Measurements from ENCODE around the gene TJP3.

The TJP3 gene

DNA sequence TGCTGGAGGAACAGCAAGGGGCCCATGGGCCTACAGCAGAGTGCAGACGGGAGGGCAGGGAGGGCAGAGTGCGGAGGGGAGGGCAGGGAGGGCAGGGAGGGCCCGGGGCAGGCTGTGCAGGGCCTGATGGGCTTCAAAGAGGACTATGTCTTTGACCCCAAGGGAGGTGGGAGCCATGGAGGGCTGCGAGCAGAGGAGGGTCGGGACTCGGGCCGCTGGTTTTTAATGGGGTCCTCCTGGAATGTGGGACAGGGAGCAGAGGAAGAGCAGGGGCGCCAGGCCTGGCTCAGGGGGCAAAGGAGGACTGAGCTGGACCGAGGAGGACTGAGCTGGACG is 11.6 kb upstream of the TJP3 start:
- no peak overlapping the region for H3K4me3 ChIP-seq (ENCODE audit: low read length)
- no peak overlapping the region for H3K9ac ChIP-seq (ENCODE audit: low read depth, low read length)
- no peaks in the 10 kb centered on the region for H3K27me3 ChIP-seq (ENCODE audit: insufficient read depth, low read length)
- no peaks in the 10 kb centered on the region for H3K36me3 ChIP-seq (ENCODE audit: insufficient read depth, low read depth, low read length)
- H3K27ac ChIP-seq (ENCODE audit: low read length), result no peak overlapping the region
- no peaks in the 10 kb centered on the region for H3K9me3 ChIP-seq (ENCODE audit: insufficient read depth, low read depth, low read length)
- no peaks in the 10 kb centered on the region for H3K4me1 ChIP-seq (ENCODE audit: insufficient read depth, low read length)

DNA sequence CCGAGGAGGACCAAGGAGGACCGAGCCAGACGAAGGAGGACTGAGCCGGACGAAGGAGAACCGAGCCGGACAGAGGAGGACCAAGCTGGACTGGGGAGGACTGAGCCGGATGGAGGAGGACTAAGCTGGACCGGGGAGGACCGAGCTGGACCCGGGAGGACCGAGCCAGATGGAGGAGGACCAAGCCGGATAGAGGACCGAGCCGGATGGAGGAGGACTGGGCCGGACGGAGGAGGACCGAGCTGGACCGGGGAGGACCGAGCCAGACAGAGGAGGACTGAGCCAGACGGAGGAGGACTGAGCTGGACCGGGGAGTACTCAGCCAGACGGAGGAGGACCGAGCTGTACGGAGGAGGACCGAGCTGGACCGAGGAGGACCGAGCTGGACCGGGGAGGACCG is 11.1 kb upstream of the TJP3 start:
- Histone ChIP-seq H3K4me3 (ENCODE audit: low read length) (no peak overlapping the region), H3K27ac (ENCODE audit: low read length) (no peak overlapping the region), H3K36me3 (ENCODE audit: insufficient read depth, low read depth, low read length) (no peaks in the 10 kb centered on the region), H3K9me3 (ENCODE audit: insufficient read depth, low read depth, low read length) (no peaks in the 10 kb centered on the region), H3K4me1 (ENCODE audit: insufficient read depth, low read length) (no peaks in the 10 kb centered on the region), H3K27me3 (ENCODE audit: insufficient read depth, low read length) (no peaks in the 10 kb centered on the region), H3K9ac (ENCODE audit: low read depth, low read length) (no peak overlapping the region)

DNA sequence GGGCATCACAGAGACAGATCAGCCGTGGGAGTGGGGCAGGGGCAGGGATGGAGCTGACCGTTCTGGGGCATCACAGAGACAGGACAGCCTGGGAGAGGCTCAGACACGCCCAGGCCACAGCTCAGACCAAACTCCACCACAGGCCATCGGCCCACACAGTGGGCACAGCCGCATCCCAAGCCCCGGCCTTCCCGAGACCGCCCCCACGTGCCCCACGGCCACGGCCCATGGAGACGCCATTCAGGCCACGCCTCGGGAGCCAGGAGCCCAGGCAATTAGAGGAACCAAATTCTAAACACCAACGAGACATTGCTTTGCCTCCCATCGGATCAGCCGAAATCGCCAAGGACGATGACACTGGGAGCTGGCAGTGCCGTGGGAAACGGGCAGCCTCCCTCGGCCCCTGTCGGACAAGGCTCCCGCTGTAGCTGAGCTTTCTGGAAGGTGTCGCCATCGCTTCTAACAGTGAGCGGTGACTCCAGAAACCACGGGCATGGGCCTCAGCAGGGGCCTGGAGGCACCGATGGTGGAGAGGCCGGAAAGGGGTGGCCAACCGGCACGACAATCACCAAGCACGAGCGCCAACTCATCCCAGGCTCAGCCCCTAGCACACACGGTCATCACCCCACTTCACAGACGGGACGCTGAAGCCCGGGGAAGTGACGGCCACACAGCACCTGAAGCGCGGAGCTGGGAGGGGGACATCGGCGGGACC is 10.4 kb upstream of the TJP3 start:
- no peaks in the 10 kb centered on the region for H3K9me3 ChIP-seq (ENCODE audit: insufficient read depth, low read depth, low read length)
- H3K9ac ChIP-seq (ENCODE audit: low read depth, low read length), result no peak overlapping the region
- H3K27me3 ChIP-seq (ENCODE audit: insufficient read depth, low read length), result no peaks in the 10 kb centered on the region
- H3K27ac ChIP-seq (ENCODE audit: low read length), result no peak overlapping the region
- H3K4me1 ChIP-seq (ENCODE audit: insufficient read depth, low read length), result no peaks in the 10 kb centered on the region
- H3K4me3 ChIP-seq (ENCODE audit: low read length), result no peak overlapping the region
- no peaks in the 10 kb centered on the region for H3K36me3 ChIP-seq (ENCODE audit: insufficient read depth, low read depth, low read length)

DNA sequence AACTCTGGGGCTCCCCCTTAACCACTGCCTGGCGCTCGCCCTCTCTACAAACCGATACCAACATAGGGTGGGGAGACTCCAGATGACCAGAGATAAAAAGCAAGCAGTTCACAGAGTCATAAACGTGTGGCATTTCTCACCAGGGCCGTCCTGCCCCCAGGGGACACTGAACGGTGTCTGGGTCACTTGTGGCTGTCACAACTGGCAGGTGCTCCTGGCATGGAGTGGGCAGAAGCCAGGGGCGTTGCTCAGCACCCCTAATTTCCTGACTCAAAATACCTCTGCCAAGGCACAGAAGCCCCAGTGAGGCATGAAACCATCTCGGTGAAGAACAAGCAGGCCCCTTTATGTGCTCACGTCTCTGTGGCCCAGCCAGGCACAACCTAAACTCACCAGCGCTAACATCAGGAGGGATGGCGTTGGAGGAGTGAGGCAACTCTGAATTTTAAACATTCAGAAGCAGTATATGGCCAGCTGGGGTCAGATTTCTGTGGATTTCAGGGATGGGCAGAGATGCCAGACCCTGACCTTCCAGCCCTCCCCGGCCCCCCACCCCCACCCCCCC is 9.7 kb upstream of the TJP3 start:
- no peak overlapping the region for H3K4me3 ChIP-seq (ENCODE audit: low read length)
- no peak overlapping the region for H3K27ac ChIP-seq (ENCODE audit: low read length)

DNA sequence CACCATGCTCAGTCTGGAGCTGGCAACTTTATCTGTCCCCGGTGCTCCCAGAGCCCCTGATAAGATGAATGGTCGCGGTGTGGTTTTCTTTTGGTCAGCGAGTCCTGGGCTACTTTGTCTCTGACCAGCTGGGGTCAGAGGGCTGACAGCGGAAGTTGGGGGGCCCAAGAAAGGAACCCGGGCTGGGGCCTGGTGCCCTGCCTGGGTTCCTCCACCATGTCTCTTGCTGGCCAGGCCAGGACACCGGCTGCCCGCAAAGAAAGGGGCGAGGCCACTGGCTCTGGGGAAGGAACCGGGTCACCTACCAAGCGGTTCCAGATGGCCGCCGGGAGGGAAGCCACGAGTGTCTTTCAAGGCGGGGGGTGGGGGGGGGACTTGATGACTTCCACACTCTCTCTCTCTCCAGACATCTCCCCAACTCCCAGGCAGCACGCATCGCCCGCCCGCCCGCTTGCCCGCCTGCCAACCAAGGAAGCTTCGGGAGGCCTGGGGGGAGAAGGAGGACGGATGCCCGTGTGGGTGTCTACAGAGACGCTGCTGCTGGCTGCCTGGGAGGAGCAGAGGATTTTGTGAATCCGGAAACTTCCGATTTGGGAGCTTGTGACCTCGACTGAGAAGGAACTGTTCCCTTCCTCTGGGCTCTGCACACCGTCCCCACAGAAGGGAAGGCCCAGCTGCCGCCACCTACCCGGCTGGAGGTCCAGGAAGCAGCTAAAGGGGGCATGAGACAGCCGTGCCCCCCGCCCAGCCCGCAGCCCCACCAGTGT is 9.0 kb upstream of the TJP3 start:
- H3K4me1 ChIP-seq (ENCODE audit: insufficient read depth, low read length), result no peaks in the 10 kb centered on the region
- no peaks in the 10 kb centered on the region for H3K9me3 ChIP-seq (ENCODE audit: insufficient read depth, low read depth, low read length)
- H3K4me3 ChIP-seq (ENCODE audit: low read length), result peak overlapping the region; percentile 73
- no peaks in the 10 kb centered on the region for H3K36me3 ChIP-seq (ENCODE audit: insufficient read depth, low read depth, low read length)
- H3K9ac ChIP-seq (ENCODE audit: low read depth, low read length), result peak overlapping the region; percentile 72; the same call in 1 of the 2 replicates
- H3K27me3 ChIP-seq (ENCODE audit: insufficient read depth, low read length), result no peaks in the 10 kb centered on the region
- no peak overlapping the region for H3K27ac ChIP-seq (ENCODE audit: low read length)

More for the DNA sequence above, 9.7 kb upstream of the TJP3 start:
- Histone ChIP-seq H3K36me3 (ENCODE audit: insufficient read depth, low read depth, low read length) (no peaks in the 10 kb centered on the region), H3K27me3 (ENCODE audit: insufficient read depth, low read length) (no peaks in the 10 kb centered on the region), H3K9ac (ENCODE audit: low read depth, low read length) (no peak overlapping the region), H3K4me1 (ENCODE audit: insufficient read depth, low read length) (no peaks in the 10 kb centered on the region), H3K9me3 (ENCODE audit: insufficient read depth, low read depth, low read length) (no peaks in the 10 kb centered on the region)

DNA sequence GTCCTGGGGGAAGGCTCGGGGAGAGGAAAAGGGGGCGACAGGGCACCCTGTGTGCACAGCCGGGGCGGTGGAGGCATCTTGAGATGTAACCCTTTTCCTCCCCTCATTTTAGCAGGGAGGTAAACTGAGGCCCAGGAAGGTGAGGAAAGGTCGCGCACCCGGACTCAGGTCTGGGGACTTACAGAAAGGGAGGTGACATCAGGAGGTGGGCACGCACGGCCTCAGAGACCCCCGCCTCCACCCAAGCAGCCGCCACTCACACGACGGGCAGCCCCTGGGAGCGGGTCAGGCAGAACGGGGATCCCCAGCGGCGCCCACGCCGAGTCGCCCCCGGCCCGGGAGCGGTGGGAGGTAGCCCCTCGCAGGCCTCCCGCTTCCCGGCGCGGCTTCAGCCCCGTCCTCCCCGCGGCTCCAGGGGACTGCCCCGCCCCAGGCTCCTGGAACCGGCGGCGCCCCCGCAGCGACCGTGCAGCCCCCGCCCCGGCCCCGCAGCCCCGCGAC is 8.4 kb upstream of the TJP3 start:
- Histone ChIP-seq H3K4me3 (ENCODE audit: low read length) (peak overlapping the region; percentile 73), H3K27ac (ENCODE audit: low read length) (no peak overlapping the region)

DNA sequence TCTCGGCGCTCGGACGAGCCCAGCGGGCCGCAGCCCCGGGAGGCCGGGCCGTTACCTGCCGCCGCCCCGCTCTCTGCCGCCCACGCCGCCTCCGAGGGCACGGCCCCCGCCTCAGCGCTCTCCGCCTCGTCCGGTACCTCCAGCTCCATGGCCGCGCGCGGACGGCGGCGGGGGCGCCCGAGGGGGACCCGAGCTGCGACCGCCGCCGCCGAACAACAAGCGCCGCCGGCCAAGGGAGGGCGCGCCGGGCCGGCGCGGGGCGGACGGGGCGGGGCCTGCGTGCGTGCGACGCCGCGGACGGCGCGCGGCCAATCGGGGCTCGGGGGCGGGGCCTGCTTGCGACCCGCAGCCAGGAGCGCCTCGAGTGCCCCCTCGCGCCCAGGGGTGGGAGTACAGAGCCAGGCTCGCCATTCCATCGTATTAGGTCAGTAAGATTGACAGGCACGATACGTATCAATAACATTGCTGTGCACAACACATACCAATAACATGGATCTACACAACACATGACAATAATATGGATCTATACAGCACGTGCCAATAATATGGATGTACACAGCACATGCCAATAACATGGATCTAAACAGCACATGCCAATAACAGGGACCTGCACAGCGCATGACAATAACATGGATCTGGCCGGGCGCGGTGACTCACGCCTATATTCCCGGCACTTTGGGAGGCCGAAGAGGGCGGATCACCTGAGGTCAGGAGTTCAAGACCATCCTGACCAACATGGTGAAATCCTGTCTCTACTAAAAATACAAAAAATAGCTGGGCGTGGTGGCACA is 7.7 kb upstream of the TJP3 start, which contains the start of gene PIP5K1C:
Gene PIP5K1C (minus strand): TSS at position 227 of the 791 bp plus-strand sequence. CDS start 78 bp downstream, at position 149.
- peak within 1 kb of the TSS; percentile 73 for H3K4me3 ChIP-seq (ENCODE audit: low read length)
- peak within 1 kb of the TSS; percentile 72; the same call in 1 of the 2 replicates for H3K9ac ChIP-seq (ENCODE audit: low read depth, low read length)
- H3K27me3 ChIP-seq (ENCODE audit: insufficient read depth, low read length), result no peaks in the 10 kb centered on the region
- H3K4me1 ChIP-seq (ENCODE audit: insufficient read depth, low read length), result no peaks in the 10 kb centered on the region
- H3K36me3 ChIP-seq (ENCODE audit: insufficient read depth, low read depth, low read length), result no peaks in the 10 kb centered on the region
- no peaks in the 10 kb centered on the region for H3K9me3 ChIP-seq (ENCODE audit: insufficient read depth, low read depth, low read length)
- H3K27ac ChIP-seq (ENCODE audit: low read length), result no peak within 1 kb of the TSS

More for the DNA sequence above, 8.4 kb upstream of the TJP3 start:
- Histone ChIP-seq H3K27me3 (ENCODE audit: insufficient read depth, low read length) (no peaks in the 10 kb centered on the region), H3K36me3 (ENCODE audit: insufficient read depth, low read depth, low read length) (no peaks in the 10 kb centered on the region), H3K9me3 (ENCODE audit: insufficient read depth, low read depth, low read length) (no peaks in the 10 kb centered on the region), H3K4me1 (ENCODE audit: insufficient read depth, low read length) (no peaks in the 10 kb centered on the region), H3K9ac (ENCODE audit: low read depth, low read length) (peak overlapping the region; percentile 72; the same call in 1 of the 2 replicates)

DNA sequence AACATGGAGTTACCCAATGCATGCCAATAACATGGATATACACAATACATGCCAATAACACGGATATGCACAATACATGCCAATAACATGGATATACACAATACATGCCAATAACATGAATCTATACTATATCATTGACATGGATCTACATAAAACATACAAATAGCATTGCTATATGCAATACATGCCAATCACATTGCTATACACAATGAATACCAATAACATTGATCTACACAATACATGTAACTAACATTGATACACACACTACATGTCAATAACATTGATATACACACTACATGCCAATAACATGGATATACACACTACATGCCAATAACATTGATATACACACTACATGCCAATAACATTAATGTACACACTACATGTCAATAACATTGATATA is 7.0 kb upstream of the TJP3 start:
- no peak overlapping the region for H3K4me3 ChIP-seq (ENCODE audit: low read length)
- H3K36me3 ChIP-seq (ENCODE audit: insufficient read depth, low read depth, low read length), result no peaks in the 10 kb centered on the region
- H3K27ac ChIP-seq (ENCODE audit: low read length), result no peak overlapping the region
- H3K4me1 ChIP-seq (ENCODE audit: insufficient read depth, low read length), result no peaks in the 10 kb centered on the region
- no peaks in the 10 kb centered on the region for H3K27me3 ChIP-seq (ENCODE audit: insufficient read depth, low read length)
- no peaks in the 10 kb centered on the region for H3K9me3 ChIP-seq (ENCODE audit: insufficient read depth, low read depth, low read length)
- no peak overlapping the region for H3K9ac ChIP-seq (ENCODE audit: low read depth, low read length)

DNA sequence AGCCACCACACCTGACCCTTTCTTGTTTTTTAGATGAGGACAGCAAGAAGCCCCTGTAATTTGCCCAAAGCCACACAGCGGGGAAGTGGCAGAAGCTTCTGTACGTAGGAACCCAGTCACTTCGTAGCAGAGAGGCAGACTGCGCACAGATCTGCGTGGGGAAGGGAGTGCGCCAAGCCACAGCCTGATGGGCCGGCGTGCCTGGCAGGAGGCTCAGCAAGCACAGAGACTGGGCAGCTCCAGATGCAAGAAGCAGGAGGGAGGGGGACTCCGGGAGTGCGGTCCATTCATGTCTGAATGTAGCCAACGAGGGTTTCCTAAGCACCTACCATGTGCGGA is 347 bp upstream of the TJP3 start:
- Histone ChIP-seq H3K9ac (ENCODE audit: low read depth, low read length) (no peak overlapping the region), H3K9me3 (ENCODE audit: insufficient read depth, low read depth, low read length) (no peaks in the 10 kb centered on the region), H3K4me3 (ENCODE audit: low read length) (no peak overlapping the region), H3K4me1 (ENCODE audit: insufficient read depth, low read length) (no peaks in the 10 kb centered on the region), H3K27me3 (ENCODE audit: insufficient read depth, low read length) (peaks cover 5% of the 10 kb centered on the region; the same call in 1 of the 2 replicates), H3K36me3 (ENCODE audit: insufficient read depth, low read depth, low read length) (no peaks in the 10 kb centered on the region), H3K27ac (ENCODE audit: low read length) (no peak overlapping the region)

DNA sequence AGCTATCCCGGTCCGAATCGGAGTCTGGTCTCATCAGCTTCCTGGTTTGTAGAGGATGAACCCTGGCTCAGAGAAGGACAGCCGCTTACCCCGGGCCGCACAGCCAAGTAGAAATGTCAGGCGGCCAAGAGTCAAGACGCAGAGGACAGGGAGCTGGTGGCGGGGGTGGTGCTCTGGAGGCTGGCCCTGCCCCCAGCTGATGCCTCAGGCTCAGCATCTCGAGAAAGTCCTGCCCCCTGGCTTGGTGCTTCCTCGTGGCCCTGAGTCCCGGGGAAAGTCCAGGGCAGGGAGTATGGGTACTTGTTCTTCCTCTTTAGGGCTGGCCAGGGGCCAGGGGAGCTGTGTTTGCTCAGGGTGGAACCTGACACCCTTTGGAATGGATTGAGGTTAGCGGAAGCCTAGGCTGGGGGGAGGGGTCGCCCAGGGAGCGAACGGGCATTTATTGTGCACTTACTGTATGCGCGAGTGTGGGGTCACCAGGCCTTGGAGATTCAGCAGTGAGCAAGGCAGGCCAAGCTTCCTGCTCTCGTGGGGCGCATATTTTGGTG is 2.2 kb downstream of the TJP3 start:
- Histone ChIP-seq H3K9me3 (ENCODE audit: insufficient read depth, low read depth, low read length) (no peaks in the 10 kb centered on the region), H3K4me1 (ENCODE audit: insufficient read depth, low read length) (no peaks in the 10 kb centered on the region), H3K27ac (ENCODE audit: low read length) (no peak overlapping the region), H3K4me3 (ENCODE audit: low read length) (no peak overlapping the region), H3K27me3 (ENCODE audit: insufficient read depth, low read length) (peaks cover 5% of the 10 kb centered on the region; the same call in 1 of the 2 replicates), H3K36me3 (ENCODE audit: insufficient read depth, low read depth, low read length) (no peaks in the 10 kb centered on the region), H3K9ac (ENCODE audit: low read depth, low read length) (no peak overlapping the region)
